Hepatocyte (in vitro differentiated cells): Measurements from ENCODE around the gene GDPD4. TPM values are rescaled to one million over a fixed set of nuclear protein-coding genes. Genes with fewer than 3 reads are reported as not detected.

Experiments
- DNase-seq: peaks from one replicate; pipeline ENCODE4 v3.0.0-alpha.2; 2016; ENCODE audit warnings: low spot score
- H2AFZ ChIP-seq: fragments of 200-600 bp; sonication (generic); 2 replicates; pipeline ENCODE4 v1.6.0; 2016; ENCODE audit warnings: antibody characterized with exemption, mild to moderate bottlenecking
- H3K27ac ChIP-seq: fragments of 200-600 bp; sonication (generic); 2 replicates; pipeline ENCODE4 v1.5.1; 2016; ENCODE audit warnings: mild to moderate bottlenecking
- H3K27me3 ChIP-seq: fragments of 200-600 bp; sonication (generic); 2 replicates; pipeline ENCODE4 v1.6.1; 2016
- H3K36me3 ChIP-seq: fragments of 200-600 bp; sonication (generic); replicated peaks from 2 replicates; pipeline ENCODE4 v1.5.1; 2016; ENCODE audit warnings: low read depth; ENCODE audit not compliant: insufficient read depth
- H3K4me1 ChIP-seq: fragments of 200-600 bp; sonication (generic); 2 replicates; pipeline ENCODE4 v1.5.1; 2016; ENCODE audit warnings: mild to moderate bottlenecking, moderate library complexity; ENCODE audit not compliant: insufficient read depth
- H3K4me2 ChIP-seq: fragments of 200-600 bp; sonication (generic); 2 replicates; pipeline ENCODE4 v1.6.0; 2016
- H3K4me3 ChIP-seq: fragments of 200-600 bp; sonication (generic); 2 replicates; pipeline ENCODE4 v1.5.1; 2016; ENCODE audit warnings: mild to moderate bottlenecking
- H3K79me2 ChIP-seq: fragments of 200-600 bp; sonication (generic); 2 replicates; pipeline ENCODE4 v1.6.0; 2017; ENCODE audit warnings: mild to moderate bottlenecking
- H3K9me2 ChIP-seq: fragments of 200-600 bp; sonication (generic); replicated peaks from 2 replicates; pipeline ENCODE4 v1.6.0; 2017; ENCODE audit warnings: mild to moderate bottlenecking; ENCODE audit not compliant: insufficient read depth
- H3K9me3 ChIP-seq: fragments of 200-600 bp; sonication (generic); 2 replicates; pipeline ENCODE4 v1.5.1; 2016; ENCODE audit warnings: low read depth, mild to moderate bottlenecking
- H4K20me1 ChIP-seq: fragments of 200-600 bp; sonication (generic); 2 replicates; pipeline ENCODE4 v1.6.0; 2016; ENCODE audit warnings: mild to moderate bottlenecking; ENCODE audit not compliant: insufficient read depth, poor library complexity, severe bottlenecking
- CTCF ChIP-seq: fragments of 200-600 bp; sonication (generic); IDR thresholded peaks from 2 replicates; pipeline ENCODE4 v1.5.1; 2016; ENCODE audit warnings: antibody characterized with exemption, mild to moderate bottlenecking; ENCODE audit not compliant: poor library complexity
- EZH2 ChIP-seq: fragments of 200-600 bp; sonication (generic); IDR thresholded peaks from 2 replicates; pipeline ENCODE4 v1.6.1; 2016; ENCODE audit warnings: antibody characterized with exemption, mild to moderate bottlenecking, borderline replicate concordance
- EZH2phosphoT487 ChIP-seq: fragments of 200-600 bp; sonication (generic); IDR thresholded peaks from one replicate; pipeline ENCODE4 v1.6.1; 2018; ENCODE audit warnings: antibody characterized with exemption, mild to moderate bottlenecking, low read depth, moderate library complexity; ENCODE audit not compliant: unreplicated experiment, severe bottlenecking
- WGBS: methylation state at CpG from one replicate; pipeline ENCODE4 v1.1.6; 2016; ENCODE audit warnings: low lambda C conversion rate; ENCODE audit errors: missing lambda C conversion rate; 5-methylcytosine and 5-hydroxymethylcytosine counted together
- polyA plus RNA-seq: library from polyadenylated mRNA; unstranded; fragments of >200 nt; fragmentation: Nextera tagmentation; extraction: Ambion mirVana; gene quantifications from 2 replicates; pipeline ENCODE4 v1.2.1, GENCODE V29; 2016
- total RNA-seq: library from RNA; depleted of rRNA; stranded (reverse); fragments of >200 nt; gene quantifications from 2 replicates; pipeline ENCODE4 v1.2.3, GENCODE V29; 2014

GDPD4 gene
- total and polyA plus RNA-seq, 2 experiments from 2014 or later = 0.47 to 1.1 TPM

- Histone ChIP-seq H3K36me3 (no peaks in the 10 kb centered on the region), H3K4me2 (no peak overlapping the region)
These were observed 34.7 kb downstream of the GDPD4 start for GRCh38 chr11:77266766-77267165.

DNA sequence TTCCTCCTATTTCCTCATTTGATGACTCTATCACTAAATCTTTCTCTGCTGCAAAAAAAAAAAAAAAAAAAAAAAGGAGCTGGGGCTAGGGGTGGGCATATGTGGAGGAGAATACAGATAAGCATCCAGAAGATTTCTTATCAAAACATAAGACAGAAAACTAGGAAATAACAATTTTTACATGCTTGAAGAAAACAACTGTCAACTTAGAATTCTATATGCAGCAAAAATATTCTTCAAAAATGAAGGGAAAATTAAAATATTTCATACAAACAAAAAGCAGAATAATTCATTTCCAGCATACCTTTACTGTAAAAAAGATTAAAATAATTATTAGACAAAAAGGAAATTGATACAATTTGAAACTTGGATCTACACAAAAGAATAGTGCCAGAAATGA lies 38.7 kb downstream of the GDPD4 start:
- TF ChIP-seq CTCF (no peak), EZH2phosphoT487 (no peak), EZH2 (no peak)
- H2AFZ ChIP-seq = no peak overlapping the region
- DNase-seq = no peak

More at GRCh38 chr11:77266766-77267165, 34.7 kb downstream of the GDPD4 start:
- Histone ChIP-seq H2AFZ (no peak overlapping the region), H3K27ac (no peak overlapping the region), H3K4me1 (no peaks in the 10 kb centered on the region), H3K4me3 (no peak overlapping the region), H3K9me3 (peaks cover 5% of the 10 kb centered on the region), H3K9me2 (no peaks in the 10 kb centered on the region), H4K20me1 (no peaks in the 10 kb centered on the region), H3K79me2 (no peaks in the 10 kb centered on the region), H3K27me3 (no peaks in the 10 kb centered on the region)
- 86% methylated on average over 1 of the region's 1 CpG for WGBS
- TF ChIP-seq EZH2 = no peak
- TF ChIP-seq CTCF = no peak
- no peak for TF ChIP-seq EZH2phosphoT487
- DNase-seq = no peak

GRCh38 chr11:77259641-77260040 lies 41.8 kb downstream of the GDPD4 start:
- Histone ChIP-seq H3K27me3 (no peaks in the 10 kb centered on the region), H3K9me2 (no peaks in the 10 kb centered on the region), H4K20me1 (no peaks in the 10 kb centered on the region), H3K9me3 (peaks cover 8% of the 10 kb centered on the region), H3K4me1 (no peaks in the 10 kb centered on the region), H3K4me3 (no peak overlapping the region), H3K79me2 (no peaks in the 10 kb centered on the region), H3K4me2 (no peak overlapping the region), H2AFZ (no peak overlapping the region), H3K36me3 (no peaks in the 10 kb centered on the region), H3K27ac (no peak overlapping the region)
- DNase-seq = no peak
- 77% methylated on average over 2 of the region's 2 CpGs for WGBS
- TF ChIP-seq CTCF = no peak
- no peak for TF ChIP-seq EZH2
- TF ChIP-seq EZH2phosphoT487 = no peak

More for the DNA sequence above, 38.7 kb downstream of the GDPD4 start:
- Histone ChIP-seq H3K9me2 (no peaks in the 10 kb centered on the region), H4K20me1 (no peaks in the 10 kb centered on the region), H3K4me3 (no peak overlapping the region), H3K79me2 (no peaks in the 10 kb centered on the region), H3K4me1 (no peaks in the 10 kb centered on the region), H3K9me3 (peaks cover 8% of the 10 kb centered on the region), H3K27ac (no peak overlapping the region), H3K27me3 (no peaks in the 10 kb centered on the region), H3K4me2 (no peak overlapping the region), H3K36me3 (no peaks in the 10 kb centered on the region)

DNA sequence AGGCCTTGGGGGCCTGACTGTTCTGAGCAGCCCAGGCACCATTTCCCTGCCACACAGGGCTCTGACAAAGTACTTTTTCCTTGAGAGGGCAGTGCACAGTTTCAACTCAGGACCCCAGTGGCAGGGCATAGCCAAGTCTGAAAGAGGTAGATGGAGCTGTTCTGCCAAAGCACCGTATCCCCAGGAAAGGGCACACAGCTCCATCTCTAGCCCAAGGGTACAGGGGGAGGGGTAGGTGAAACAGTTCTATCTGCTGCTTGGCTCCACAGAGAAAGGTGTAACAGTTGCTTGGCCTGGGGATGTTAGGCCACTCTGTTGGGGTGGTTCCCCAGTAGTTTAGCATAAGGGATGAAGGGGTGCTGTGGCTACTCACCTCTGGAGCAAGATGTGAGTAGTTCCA lies 47.8 kb downstream of the GDPD4 start:
- H2AFZ ChIP-seq = no peak overlapping the region
- 95% methylated on average over 1 of the region's 1 CpG for WGBS
- no peaks in the 10 kb centered on the region for H4K20me1 ChIP-seq

More for the DNA sequence above, 47.8 kb downstream of the GDPD4 start:
- no peak overlapping the region for H3K4me2 ChIP-seq
- H3K36me3 ChIP-seq = no peaks in the 10 kb centered on the region
- no peaks in the 10 kb centered on the region for H3K9me3 ChIP-seq
- H3K9me2 ChIP-seq = no peaks in the 10 kb centered on the region
- H3K4me1 ChIP-seq = no peaks in the 10 kb centered on the region
- no peak for TF ChIP-seq EZH2
- TF ChIP-seq EZH2phosphoT487 = no peak
- no peak for TF ChIP-seq CTCF
- H3K79me2 ChIP-seq = no peaks in the 10 kb centered on the region
- H3K27me3 ChIP-seq = no peaks in the 10 kb centered on the region
- DNase-seq = no peak
- H3K4me3 ChIP-seq = no peak overlapping the region
- H3K27ac ChIP-seq = no peak overlapping the region
